ENCODE results near the gene FBXL7.

The FBXL7 gene

GRCh38 chr5:15571618-15572017 is 71.6 kb downstream of the FBXL7 start:
- H3K27ac ChIP-seq (ENCODE audit: low read depth, low read length): no peak overlapping the region
- no peaks in the 10 kb centered on the region for H3K36me3 ChIP-seq (ENCODE audit: control insufficient read depth in 5 of 5, insufficient read depth in 5 of 5, low read length in 5 of 5)
- H3K27me3 ChIP-seq (ENCODE audit: control insufficient read depth in 5 of 5, insufficient read depth in 4 of 5, low read length in 5 of 5): no peaks in the 10 kb centered on the region
- H3K4me1 ChIP-seq (ENCODE audit: control insufficient read depth in 5 of 5, insufficient read depth in 5 of 5, low read length in 5 of 5): peaks cover 0 to 17% (median 8%) of the 10 kb centered on the region in 5 donors
- no peak overlapping the region for H3K4me3 ChIP-seq (ENCODE audit: low read depth in 1 of 5, low read length in 5 of 5)
- H3K9ac ChIP-seq (ENCODE audit: low read length in 5 of 5): no peak overlapping the region
- H3K9me3 ChIP-seq (ENCODE audit: control insufficient read depth in 5 of 5, low read length in 5 of 5): no peaks in the 10 kb centered on the region

- no peak overlapping the region for H3K9ac ChIP-seq (ENCODE audit: low read length in 5 of 5)
- no peaks in the 10 kb centered on the region for H3K36me3 ChIP-seq (ENCODE audit: control insufficient read depth in 5 of 5, insufficient read depth in 5 of 5, low read length in 5 of 5)
- no peak overlapping the region for H3K4me3 ChIP-seq (ENCODE audit: low read depth in 1 of 5, low read length in 5 of 5)
- no peaks in the 10 kb centered on the region for H3K27me3 ChIP-seq (ENCODE audit: control insufficient read depth in 5 of 5, insufficient read depth in 4 of 5, low read length in 5 of 5)
- no peaks in the 10 kb centered on the region for H3K9me3 ChIP-seq (ENCODE audit: control insufficient read depth in 5 of 5, low read length in 5 of 5)
- H3K4me1 ChIP-seq (ENCODE audit: control insufficient read depth in 5 of 5, insufficient read depth in 5 of 5, low read length in 5 of 5): peaks cover 0 to 21% (median 8%) of the 10 kb centered on the region in 5 donors
- no peak overlapping the region for H3K27ac ChIP-seq (ENCODE audit: low read depth, low read length)
These were observed 73.6 kb downstream of the FBXL7 start for GRCh38 chr5:15573590-15573989.

GRCh38 chr5:15574128-15574527 is 74.1 kb downstream of the FBXL7 start:
- H3K27ac ChIP-seq (ENCODE audit: low read depth, low read length): no peak overlapping the region
- no peak overlapping the region for H3K9ac ChIP-seq (ENCODE audit: low read length in 5 of 5)
- H3K27me3 ChIP-seq (ENCODE audit: control insufficient read depth in 5 of 5, insufficient read depth in 4 of 5, low read length in 5 of 5): no peaks in the 10 kb centered on the region
- H3K36me3 ChIP-seq (ENCODE audit: control insufficient read depth in 5 of 5, insufficient read depth in 5 of 5, low read length in 5 of 5): no peaks in the 10 kb centered on the region
- no peak overlapping the region for H3K4me3 ChIP-seq (ENCODE audit: low read depth in 1 of 5, low read length in 5 of 5)
- peaks cover 0 to 21% (median 8%) of the 10 kb centered on the region in 5 donors for H3K4me1 ChIP-seq (ENCODE audit: control insufficient read depth in 5 of 5, insufficient read depth in 5 of 5, low read length in 5 of 5)
- H3K9me3 ChIP-seq (ENCODE audit: control insufficient read depth in 5 of 5, low read length in 5 of 5): no peaks in the 10 kb centered on the region

- no peaks in the 10 kb centered on the region for H3K9me3 ChIP-seq (ENCODE audit: control insufficient read depth in 5 of 5, low read length in 5 of 5)
- no peak overlapping the region for H3K9ac ChIP-seq (ENCODE audit: low read length in 5 of 5)
- no peak overlapping the region for H3K4me3 ChIP-seq (ENCODE audit: low read depth in 1 of 5, low read length in 5 of 5)
- peaks cover 0 to 21% (median 8%) of the 10 kb centered on the region in 5 donors for H3K4me1 ChIP-seq (ENCODE audit: control insufficient read depth in 5 of 5, insufficient read depth in 5 of 5, low read length in 5 of 5)
- H3K27me3 ChIP-seq (ENCODE audit: control insufficient read depth in 5 of 5, insufficient read depth in 4 of 5, low read length in 5 of 5): no peaks in the 10 kb centered on the region
- no peaks in the 10 kb centered on the region for H3K36me3 ChIP-seq (ENCODE audit: control insufficient read depth in 5 of 5, insufficient read depth in 5 of 5, low read length in 5 of 5)
- no peak overlapping the region for H3K27ac ChIP-seq (ENCODE audit: low read depth, low read length)
These were observed 74.9 kb downstream of the FBXL7 start for GRCh38 chr5:15574806-15575325.

GRCh38 chr5:15575666-15576065 is 75.7 kb downstream of the FBXL7 start:
- Histone ChIP-seq H3K27me3 (ENCODE audit: control insufficient read depth in 5 of 5, insufficient read depth in 4 of 5, low read length in 5 of 5) (no peaks in the 10 kb centered on the region), H3K9ac (ENCODE audit: low read length in 5 of 5) (no peak overlapping the region), H3K4me3 (ENCODE audit: low read depth in 1 of 5, low read length in 5 of 5) (no peak overlapping the region), H3K27ac (ENCODE audit: low read depth, low read length) (no peak overlapping the region), H3K36me3 (ENCODE audit: control insufficient read depth in 5 of 5, insufficient read depth in 5 of 5, low read length in 5 of 5) (no peaks in the 10 kb centered on the region), H3K4me1 (ENCODE audit: control insufficient read depth in 5 of 5, insufficient read depth in 5 of 5, low read length in 5 of 5) (peaks cover 0 to 21% (median 8%) of the 10 kb centered on the region in 5 donors), H3K9me3 (ENCODE audit: control insufficient read depth in 5 of 5, low read length in 5 of 5) (no peaks in the 10 kb centered on the region)

- no peak overlapping the region for H3K4me3 ChIP-seq (ENCODE audit: low read depth in 1 of 5, low read length in 5 of 5)
- peaks cover 0 to 21% (median 8%) of the 10 kb centered on the region in 5 donors for H3K4me1 ChIP-seq (ENCODE audit: control insufficient read depth in 5 of 5, insufficient read depth in 5 of 5, low read length in 5 of 5)
- no peak overlapping the region for H3K9ac ChIP-seq (ENCODE audit: low read length in 5 of 5)
- H3K27ac ChIP-seq (ENCODE audit: low read depth, low read length): no peak overlapping the region
- H3K27me3 ChIP-seq (ENCODE audit: control insufficient read depth in 5 of 5, insufficient read depth in 4 of 5, low read length in 5 of 5): no peaks in the 10 kb centered on the region
- H3K36me3 ChIP-seq (ENCODE audit: control insufficient read depth in 5 of 5, insufficient read depth in 5 of 5, low read length in 5 of 5): no peaks in the 10 kb centered on the region
- no peaks in the 10 kb centered on the region for H3K9me3 ChIP-seq (ENCODE audit: control insufficient read depth in 5 of 5, low read length in 5 of 5)
These were observed 77.2 kb downstream of the FBXL7 start for GRCh38 chr5:15577132-15577531.

GRCh38 chr5:15577831-15578230 is 77.9 kb downstream of the FBXL7 start:
- no peaks in the 10 kb centered on the region for H3K27me3 ChIP-seq (ENCODE audit: control insufficient read depth in 5 of 5, insufficient read depth in 4 of 5, low read length in 5 of 5)
- peaks cover 0 to 21% (median 8%) of the 10 kb centered on the region in 5 donors for H3K4me1 ChIP-seq (ENCODE audit: control insufficient read depth in 5 of 5, insufficient read depth in 5 of 5, low read length in 5 of 5)
- no peak overlapping the region for H3K27ac ChIP-seq (ENCODE audit: low read depth, low read length)
- no peak overlapping the region for H3K4me3 ChIP-seq (ENCODE audit: low read depth in 1 of 5, low read length in 5 of 5)
- H3K9ac ChIP-seq (ENCODE audit: low read length in 5 of 5): no peak overlapping the region
- no peaks in the 10 kb centered on the region for H3K36me3 ChIP-seq (ENCODE audit: control insufficient read depth in 5 of 5, insufficient read depth in 5 of 5, low read length in 5 of 5)
- H3K9me3 ChIP-seq (ENCODE audit: control insufficient read depth in 5 of 5, low read length in 5 of 5): no peaks in the 10 kb centered on the region

- H3K27ac ChIP-seq (ENCODE audit: low read depth, low read length): no peak overlapping the region
These were observed 79.4 kb downstream of the FBXL7 start for GRCh38 chr5:15579193-15579990.

GRCh38 chr5:15584528-15584927 is 84.5 kb downstream of the FBXL7 start:
- Histone ChIP-seq H3K27me3 (ENCODE audit: control insufficient read depth in 5 of 5, insufficient read depth in 4 of 5, low read length in 5 of 5) (no peaks in the 10 kb centered on the region), H3K9ac (ENCODE audit: low read length in 5 of 5) (no peak overlapping the region), H3K27ac (ENCODE audit: low read depth, low read length) (no peak overlapping the region), H3K4me3 (ENCODE audit: low read depth in 1 of 5, low read length in 5 of 5) (no peak overlapping the region), H3K4me1 (ENCODE audit: control insufficient read depth in 5 of 5, insufficient read depth in 5 of 5, low read length in 5 of 5) (peaks cover 0 to 4% (median 0%) of the 10 kb centered on the region in 5 donors), H3K36me3 (ENCODE audit: control insufficient read depth in 5 of 5, insufficient read depth in 5 of 5, low read length in 5 of 5) (no peaks in the 10 kb centered on the region), H3K9me3 (ENCODE audit: control insufficient read depth in 5 of 5, low read length in 5 of 5) (peaks cover 0 to 12% (median 3%) of the 10 kb centered on the region in 5 donors)

More at GRCh38 chr5:15579193-15579990, 79.4 kb downstream of the FBXL7 start:
- no peak overlapping the region for H3K4me3 ChIP-seq (ENCODE audit: low read depth in 1 of 5, low read length in 5 of 5)
- H3K27me3 ChIP-seq (ENCODE audit: control insufficient read depth in 5 of 5, insufficient read depth in 4 of 5, low read length in 5 of 5): no peaks in the 10 kb centered on the region
- H3K4me1 ChIP-seq (ENCODE audit: control insufficient read depth in 5 of 5, insufficient read depth in 5 of 5, low read length in 5 of 5): peaks cover 0 to 17% (median 7%) of the 10 kb centered on the region in 5 donors
- H3K9me3 ChIP-seq (ENCODE audit: control insufficient read depth in 5 of 5, low read length in 5 of 5): peaks cover 0 to 6% (median under 1%) of the 10 kb centered on the region in 5 donors
- H3K36me3 ChIP-seq (ENCODE audit: control insufficient read depth in 5 of 5, insufficient read depth in 5 of 5, low read length in 5 of 5): no peaks in the 10 kb centered on the region
- H3K9ac ChIP-seq (ENCODE audit: low read length in 5 of 5): no peak overlapping the region

- peaks cover 0 to 4% (median 0%) of the 10 kb centered on the region in 5 donors for H3K4me1 ChIP-seq (ENCODE audit: control insufficient read depth in 5 of 5, insufficient read depth in 5 of 5, low read length in 5 of 5)
- H3K9ac ChIP-seq (ENCODE audit: low read length in 5 of 5): no peak overlapping the region
- H3K9me3 ChIP-seq (ENCODE audit: control insufficient read depth in 5 of 5, low read length in 5 of 5): peaks cover 0 to 12% (median 3%) of the 10 kb centered on the region in 5 donors
- H3K4me3 ChIP-seq (ENCODE audit: low read depth in 1 of 5, low read length in 5 of 5): no peak overlapping the region
- H3K27ac ChIP-seq (ENCODE audit: low read depth, low read length): no peak overlapping the region
- H3K27me3 ChIP-seq (ENCODE audit: control insufficient read depth in 5 of 5, insufficient read depth in 4 of 5, low read length in 5 of 5): no peaks in the 10 kb centered on the region
- no peaks in the 10 kb centered on the region for H3K36me3 ChIP-seq (ENCODE audit: control insufficient read depth in 5 of 5, insufficient read depth in 5 of 5, low read length in 5 of 5)
These were observed 85.1 kb downstream of the FBXL7 start for GRCh38 chr5:15585128-15585527.
